GM21526 (cell line): ENCODE data around the gene ITPR1.

ENCODE experiments used
- ATAC-seq: cut with Tn5 transposase; IDR thresholded peaks from one replicate; pipeline ENCODE4 v1.9.1; 2021; ENCODE audit warnings: moderate library complexity; ENCODE audit not compliant: unreplicated experiment, low FRiP score

The ITPR1 gene

GRCh38 chr3:4818164-4818563 lies 325.0 kb downstream of the ITPR1 start:
- no peak for ATAC-seq

- ATAC-seq = no peak
Measured at GRCh38 chr3:4818986-4819693, 326.0 kb downstream of the ITPR1 start.

GRCh38 chr3:4819746-4820145 lies 326.6 kb downstream of the ITPR1 start:
- no peak for ATAC-seq

- no peak for ATAC-seq
Measured at GRCh38 chr3:4820296-4821121, 327.4 kb downstream of the ITPR1 start.

GRCh38 chr3:4821338-4821737 lies 328.2 kb downstream of the ITPR1 start:
- ATAC-seq = no peak

- no peak for ATAC-seq
Measured at GRCh38 chr3:4821975-4822374, 328.8 kb downstream of the ITPR1 start.

- no peak for ATAC-seq
Measured at GRCh38 chr3:4822568-4822967, 329.4 kb downstream of the ITPR1 start.

GRCh38 chr3:4823385-4823784 lies 330.2 kb downstream of the ITPR1 start:
- no peak for ATAC-seq

GRCh38 chr3:4823986-4824925 lies 331.1 kb downstream of the ITPR1 start:
- ATAC-seq = no peak

GRCh38 chr3:4824926-4825325 lies 331.8 kb downstream of the ITPR1 start:
- no peak for ATAC-seq

- ATAC-seq = no peak
Measured at GRCh38 chr3:4825436-4826236, 332.5 kb downstream of the ITPR1 start.

- ATAC-seq = no peak
Measured at GRCh38 chr3:4826237-4827100, 333.3 kb downstream of the ITPR1 start.

GRCh38 chr3:4827767-4828166 lies 334.6 kb downstream of the ITPR1 start:
- ATAC-seq = no peak

- no peak for ATAC-seq
Measured at GRCh38 chr3:4828279-4829030, 335.3 kb downstream of the ITPR1 start.

- no peak for ATAC-seq
Measured at GRCh38 chr3:4829031-4829394, 335.9 kb downstream of the ITPR1 start.

- no peak for ATAC-seq
Measured at GRCh38 chr3:4830586-4830914, 337.4 kb downstream of the ITPR1 start.

GRCh38 chr3:4831580-4831950 lies 338.4 kb downstream of the ITPR1 start:
- ATAC-seq = peak; percentile 16

- ATAC-seq = no peak
Measured at GRCh38 chr3:4833471-4833870, 340.3 kb downstream of the ITPR1 start.

GRCh38 chr3:4834403-4834866 lies 341.3 kb downstream of the ITPR1 start:
- ATAC-seq = peak; percentile 60
